ENCODE data around the gene CCIN. TPM values are rescaled to one million over a fixed set of nuclear protein-coding genes. Genes with fewer than 3 reads are reported as not detected.

The CCIN gene
- total and polyA plus RNA-seq, 2 of the 4 experiments (the other 2 are of a cell fraction): 0.80 to 1.1 TPM

DNA sequence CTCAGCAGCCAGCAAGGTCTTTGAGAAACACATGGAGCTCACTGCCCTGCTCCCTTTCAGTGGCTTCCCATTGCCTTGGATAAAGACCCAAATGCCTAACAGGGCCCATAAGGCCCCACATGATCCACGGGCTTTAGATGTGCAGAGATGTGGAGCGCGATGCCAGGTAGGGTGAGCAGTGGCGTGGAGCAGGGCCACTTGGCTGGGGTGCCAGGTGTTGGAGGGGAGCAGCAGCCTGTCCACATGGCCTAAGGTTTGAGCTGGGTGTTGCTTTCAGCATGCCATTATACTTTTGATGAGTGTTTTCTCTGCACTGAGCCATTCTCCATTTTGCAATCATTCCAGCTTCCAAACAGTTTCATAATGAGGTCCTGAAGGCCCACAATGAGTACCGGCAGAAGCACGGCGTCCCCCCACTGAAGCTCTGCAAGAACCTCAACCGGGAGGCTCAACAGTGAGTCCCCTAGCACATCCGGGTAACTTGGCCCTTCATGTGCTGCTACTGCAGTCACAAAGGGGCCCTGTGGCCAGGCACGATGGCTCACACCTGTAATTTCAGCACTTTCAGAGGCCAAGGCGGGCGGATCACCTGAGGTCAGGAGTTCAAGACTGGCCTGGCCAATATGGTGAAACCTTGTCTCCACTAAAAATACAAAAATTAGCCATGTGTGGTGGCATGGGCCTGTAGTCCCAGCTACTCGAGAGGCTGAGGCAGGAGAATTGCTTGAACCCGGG is 21.6 kb upstream of the CCIN start:
- ATAC-seq (ENCODE audit: low read depth): no peak
- Histone ChIP-seq H3K9ac (ENCODE audit: low read depth, low read length) (no peak overlapping the region), H2BK15ac (ENCODE audit: low read depth, low read length) (no peak overlapping the region), H3K27me3 (ENCODE audit: control insufficient read depth, insufficient read depth, low read length) (no peaks in the 10 kb centered on the region), H4K8ac (ENCODE audit: low read depth in 2 of 2, low read length in 2 of 2) (peak overlapping the region in 1 of 2 experiments; percentile 12; a peak in 1 of 4 replicates), H2AK9ac (replicated peaks; ENCODE audit: low read depth, low read length, poor library complexity) (no peak overlapping the region), H3K18ac (ENCODE audit: low read depth, low read length) (no peak overlapping the region), H3K4me2 (ENCODE audit: low read depth, low read length) (no peak overlapping the region), H3K79me1 (ENCODE audit: low read depth in 1 of 2, low read length in 2 of 2) (peaks cover 11 to 83% of the 10 kb centered on the region in 2 experiments; a peak in 3 of 4 replicates), H2AK5ac (ENCODE audit: low read depth, low read length) (peak overlapping the region; percentile 60), H3K4me3 (ENCODE audit: insufficient read depth, low read depth, low read length) (no peak overlapping the region), H2AFZ (replicated peaks; ENCODE audit: low read length, poor library complexity) (no peak overlapping the region), H4K91ac (ENCODE audit: insufficient read depth, low read depth, low read length) (no peak overlapping the region; the same call in 1 of the 2 replicates), H3K14ac (replicated peaks; ENCODE audit: low read depth, low read length) (no peak overlapping the region), H3K4ac (ENCODE audit: low read depth, low read length) (peak overlapping the region; percentile 5; the same call in 1 of the 2 replicates), H4K5ac (ENCODE audit: low read depth, low read length) (no peak overlapping the region), H3K36me3 (ENCODE audit: control insufficient read depth, insufficient read depth, low read length) (peaks cover 57% of the 10 kb centered on the region), H3K4me1 (ENCODE audit: control insufficient read depth, insufficient read depth, low read length) (peaks cover 26% of the 10 kb centered on the region), H3K9me1 (ENCODE audit: insufficient read depth, low read length) (peaks cover 29% of the 10 kb centered on the region), H2BK20ac (ENCODE audit: low read depth, low read length) (no peak overlapping the region), H4K20me1 (ENCODE audit: insufficient read depth, low read length) (peaks cover 31% of the 10 kb centered on the region), H2BK5ac (ENCODE audit: low read depth, low read length, poor library complexity, severe bottlenecking) (peak overlapping the region; percentile 8), H3K27ac (ENCODE audit: insufficient read depth, low read length) (peak overlapping the region; percentile 12; the same call in 1 of the 2 replicates), H3K56ac (ENCODE audit: extremely low read depth, insufficient read depth, low read length) (no peak overlapping the region), H3K9me3 (ENCODE audit: control insufficient read depth, insufficient read depth, low read length) (no peaks in the 10 kb centered on the region), H2BK120ac (ENCODE audit: low read depth, low read length) (no peak overlapping the region), H3K23ac (ENCODE audit: low read depth, low read length) (no peak overlapping the region)
- DNase-seq: no peak
- dilution Hi-C loops (cut with HindIII; ENCODE audit: low sequenced_read_pairs, unreplicated experiment) (no loop called here), intact Hi-C loops (cut with micrococcal nuclease) (no loop called here), in situ Hi-C loops (cut with MboI; ENCODE audit: low sequenced_read_pairs) (no loop called here)
- ChIA-PET POLR2A (ENCODE audit: unreplicated experiment) (no interaction called here), CTCF (interaction anchor here (0.6 to 2.2 kb wide), 2 partner anchors 19 to 151 kb away, joined by 3 to 8 read pairs; no protein-coding TSS in a partner anchor)
- no TSS peak for BruUV-seq (replicated peaks)
- WGBS, 2 experiments (ENCODE audit: extremely low coverage in 2 of 2, insufficient read length in 1 of 2): 98% methylated on average over 5 of the region's 14 CpGs; no CpG with 5 or more reads in 1 of the 2 experiments
- no peak for TF ChIP-seq CHD1 (IDR thresholded peaks at IDR 0.05; ENCODE audit: low read depth, low read length)
- TF ChIP-seq, protein P1, sequence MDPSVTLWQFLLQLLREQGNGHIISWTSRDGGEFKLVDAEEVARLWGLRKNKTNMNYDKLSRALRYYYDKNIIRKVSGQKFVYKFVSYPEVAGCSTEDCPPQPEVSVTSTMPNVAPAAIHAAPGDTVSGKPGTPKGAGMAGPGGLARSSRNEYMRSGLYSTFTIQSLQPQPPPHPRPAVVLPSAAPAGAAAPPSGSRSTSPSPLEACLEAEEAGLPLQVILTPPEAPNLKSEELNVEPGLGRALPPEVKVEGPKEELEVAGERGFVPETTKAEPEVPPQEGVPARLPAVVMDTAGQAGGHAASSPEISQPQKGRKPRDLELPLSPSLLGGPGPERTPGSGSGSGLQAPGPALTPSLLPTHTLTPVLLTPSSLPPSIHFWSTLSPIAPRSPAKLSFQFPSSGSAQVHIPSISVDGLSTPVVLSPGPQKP (IDR thresholded peaks at IDR 0.05; ENCODE audit: borderline replicate concordance, low read depth, low read length): no peak
- TF ChIP-seq, protein P2, sequence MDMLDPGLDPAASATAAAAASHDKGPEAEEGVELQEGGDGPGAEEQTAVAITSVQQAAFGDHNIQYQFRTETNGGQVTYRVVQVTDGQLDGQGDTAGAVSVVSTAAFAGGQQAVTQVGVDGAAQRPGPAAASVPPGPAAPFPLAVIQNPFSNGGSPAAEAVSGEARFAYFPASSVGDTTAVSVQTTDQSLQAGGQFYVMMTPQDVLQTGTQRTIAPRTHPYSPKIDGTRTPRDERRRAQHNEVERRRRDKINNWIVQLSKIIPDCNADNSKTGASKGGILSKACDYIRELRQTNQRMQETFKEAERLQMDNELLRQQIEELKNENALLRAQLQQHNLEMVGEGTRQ (IDR thresholded peaks at IDR 0.05; ENCODE audit: low read depth, low read length): no peak
- TF ChIP-seq RFX5 (IDR thresholded peaks at IDR 0.05; ENCODE audit: low read depth, low read length): no peak
- TF ChIP-seq NFE2L2 (IDR thresholded peaks at IDR 0.05; ENCODE audit: low read depth, low read length): no peak
